ENCODE data around the gene HEXIM1. TPM values are rescaled to one million over a fixed set of nuclear protein-coding genes. Genes with fewer than 3 reads are reported as not detected.

The HEXIM1 gene
- total RNA-seq, 1 experiment from 2014 or later, result 29.6 TPM

GRCh38 chr17:45098869-45099616 is 49.2 kb upstream of the HEXIM1 start (continued):
- peak; percentile 82 for TF ChIP-seq CTCF (IDR thresholded peaks at IDR 0.05)

- ATAC-seq (no peak), DNase-seq (ENCODE audit: low spot score) (no peak)
- no peaks in the 10 kb centered on the region for H3K9me3 Mint-ChIP-seq
- TF ChIP-seq FOXJ3 (CRISPR knock-in tag; IDR thresholded peaks at IDR 0.05; ENCODE audit: borderline replicate concordance) (no peak), CDX4 (CRISPR knock-in tag; IDR thresholded peaks at IDR 0.05; ENCODE audit: borderline replicate concordance) (no peak), GABPB1 (CRISPR knock-in tag; IDR thresholded peaks at IDR 0.05) (no peak), ATF6 (CRISPR knock-in tag; IDR thresholded peaks at IDR 0.05) (no peak), FOXP1 (CRISPR knock-in tag; IDR thresholded peaks at IDR 0.05; ENCODE audit: borderline replicate concordance) (no peak), ARID4B (CRISPR knock-in tag; IDR thresholded peaks at IDR 0.05; ENCODE audit: borderline replicate concordance) (no peak), CTCF (IDR thresholded peaks at IDR 0.05) (no peak), MLX (CRISPR knock-in tag; IDR thresholded peaks at IDR 0.05) (no peak), SMAD4 (CRISPR knock-in tag; IDR thresholded peaks at IDR 0.05) (no peak), PRRX2 (CRISPR knock-in tag; IDR thresholded peaks at IDR 0.05) (no peak), ATF1 (CRISPR knock-in tag; IDR thresholded peaks at IDR 0.05) (no peak), ATF2 (CRISPR knock-in tag; IDR thresholded peaks at IDR 0.05; ENCODE audit: borderline replicate concordance, low read depth) (no peak), JAZF1 (CRISPR knock-in tag; IDR thresholded peaks at IDR 0.05) (no peak), OVOL2 (CRISPR knock-in tag; IDR thresholded peaks at IDR 0.05; ENCODE audit: borderline replicate concordance) (no peak), NR3C1 (CRISPR knock-in tag; conservative IDR thresholded peaks at IDR 0.05; ENCODE audit: low read depth) (no peak)
- no peaks in the 10 kb centered on the region for H3K27me3 Mint-ChIP-seq (ENCODE audit: low read depth)
- H3K4me3 Mint-ChIP-seq, result no peak overlapping the region
- ChIA-PET CTCF (no interaction called here), POLR2A (no interaction called here)
- H3K36me3 Mint-ChIP-seq, result peaks cover 75% of the 10 kb centered on the region
- H3K4me1 Mint-ChIP-seq, result no peaks in the 10 kb centered on the region
- no peak overlapping the region for H3K27ac Mint-ChIP-seq
Measured at GRCh38 chr17:45101546-45101882, 46.8 kb upstream of the HEXIM1 start.
